ENCODE data around the gene VRK3. TPM values are rescaled to one million over a fixed set of nuclear protein-coding genes. Genes with fewer than 3 reads are reported as not detected.

Gene VRK3
- total and polyA plus RNA-seq, 4 donors: 16.2 to 23.6 (median 20.3) TPM

- no peak overlapping the region for H3K27ac ChIP-seq (ENCODE audit: low read depth in 1 of 2, low read length in 2 of 2)
- H3K36me3 ChIP-seq (ENCODE audit: control insufficient read depth in 4 of 4, insufficient read depth in 3 of 4, low read depth in 1 of 4, low read length in 3 of 4): no peaks in the 10 kb centered on the region
- H3K9me3 ChIP-seq (ENCODE audit: control insufficient read depth in 4 of 4, low read length in 3 of 4): no peaks in the 10 kb centered on the region
- TF ChIP-seq FOXA1 (IDR thresholded peaks at IDR 0.05) (no peak), ATF3 (IDR thresholded peaks at IDR 0.05) (no peak), TAF1 (conservative IDR thresholded peaks at IDR 0.05) (no peak), MAX (IDR thresholded peaks at IDR 0.05) (no peak), REST (IDR thresholded peaks at IDR 0.05) (no peak), SP1 (IDR thresholded peaks at IDR 0.05) (no peak), YY1 (IDR thresholded peaks at IDR 0.05) (no peak), JUND (IDR thresholded peaks at IDR 0.05) (no peak), HNF4G (IDR thresholded peaks at IDR 0.05) (no peak), EGR1 (IDR thresholded peaks at IDR 0.05; ENCODE audit: low read depth in 2 of 2) (no peak), RAD21 (IDR thresholded peaks at IDR 0.05) (no peak), RXRA (IDR thresholded peaks at IDR 0.05) (no peak), HNF4A (conservative IDR thresholded peaks at IDR 0.05) (no peak), CTCF (IDR thresholded peaks at IDR 0.05; ENCODE audit: low read depth, low read length, missing input control) (no peak), ZBTB33 (IDR thresholded peaks at IDR 0.05) (no peak), GABPA (IDR thresholded peaks at IDR 0.05 in 1 of 2, conservative IDR thresholded peaks at IDR 0.05 in 1 of 2) (no peak), NR2F2 (IDR thresholded peaks at IDR 0.05) (no peak)
- no peak overlapping the region for H3K9ac ChIP-seq (ENCODE audit: low read depth in 1 of 2, low read length in 2 of 2)
- no peaks in the 10 kb centered on the region for H3K27me3 ChIP-seq (ENCODE audit: control insufficient read depth in 4 of 4, insufficient read depth in 4 of 4, low read length in 3 of 4)
- peaks cover 0 to 18% (median 18%) of the 10 kb centered on the region in 4 donors for H3K4me1 ChIP-seq (ENCODE audit: control insufficient read depth in 4 of 4, insufficient read depth in 4 of 4, low read length in 3 of 4)
- 75% methylated on average over 13 of the region's 13 CpGs for WGBS
- no peak for DNase-seq (ENCODE audit: low spot score)
- H3K4me3 ChIP-seq (ENCODE audit: low read depth in 1 of 3, low read length in 3 of 3): no peak overlapping the region
Observed at GRCh38 chr19:49952906-49953305, 72.3 kb downstream of the VRK3 start.

GRCh38 chr19:49952479-49952836, 72.7 kb downstream of the VRK3 start:
- Histone ChIP-seq H3K36me3 (ENCODE audit: control insufficient read depth in 4 of 4, insufficient read depth in 3 of 4, low read depth in 1 of 4, low read length in 3 of 4) (no peaks in the 10 kb centered on the region), H3K9me3 (ENCODE audit: control insufficient read depth in 4 of 4, low read length in 3 of 4) (no peaks in the 10 kb centered on the region), H3K27me3 (ENCODE audit: control insufficient read depth in 4 of 4, insufficient read depth in 4 of 4, low read length in 3 of 4) (no peaks in the 10 kb centered on the region), H3K4me1 (ENCODE audit: control insufficient read depth in 4 of 4, insufficient read depth in 4 of 4, low read length in 3 of 4) (peaks cover 0 to 18% (median 18%) of the 10 kb centered on the region in 4 donors), H3K27ac (ENCODE audit: low read depth in 1 of 2, low read length in 2 of 2) (no peak overlapping the region), H3K4me3 (ENCODE audit: low read depth in 1 of 3, low read length in 3 of 3) (no peak overlapping the region), H3K9ac (ENCODE audit: low read depth in 1 of 2, low read length in 2 of 2) (no peak overlapping the region)
- no peak for TF ChIP-seq YY1 (IDR thresholded peaks at IDR 0.05)
- TF ChIP-seq REST (IDR thresholded peaks at IDR 0.05): no peak
- TF ChIP-seq GABPA (IDR thresholded peaks at IDR 0.05 in 1 of 2, conservative IDR thresholded peaks at IDR 0.05 in 1 of 2): no peak
- no peak for TF ChIP-seq TAF1 (conservative IDR thresholded peaks at IDR 0.05)
- TF ChIP-seq RAD21 (IDR thresholded peaks at IDR 0.05): no peak
- DNase-seq (ENCODE audit: low spot score): no peak

Measured in liver (tissue), 9 donors.